Activated naive CD4-positive, alpha-beta T cell treated with Interleukin-2 at 50 U/mL for 16 hours (primary cell): ENCODE results near the gene CAMKMT.
"Not testable (repeated sequence)": the region's sequence is repeated elsewhere in the genome, so short reads cannot be mapped to it uniquely, and the experiment has no call there.

Experiments used
- DNase-seq: peaks from one replicate; pipeline ENCODE4 v3.0.0-alpha.2; 2020

CAMKMT gene

DNA sequence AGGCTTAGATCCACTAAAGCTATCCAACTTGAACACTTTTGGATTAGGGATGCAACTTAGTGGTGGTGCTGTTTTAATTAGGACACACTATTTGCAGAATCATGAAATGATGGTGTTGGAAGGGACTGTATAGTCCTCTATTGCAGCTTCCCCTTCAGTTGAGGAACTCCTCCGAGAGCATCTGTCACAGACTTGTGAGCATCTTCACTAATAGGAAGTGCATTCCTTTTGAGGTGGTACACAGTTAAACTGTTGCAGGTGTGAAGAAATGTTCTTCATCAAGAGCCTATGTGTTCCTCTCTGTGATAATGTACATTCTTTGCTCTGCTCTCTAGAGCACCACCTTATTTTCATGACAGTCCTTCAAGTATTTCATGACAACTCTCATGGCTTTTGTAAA is 197.4 kb downstream of the CAMKMT start:
- DNase-seq = no peak

DNA sequence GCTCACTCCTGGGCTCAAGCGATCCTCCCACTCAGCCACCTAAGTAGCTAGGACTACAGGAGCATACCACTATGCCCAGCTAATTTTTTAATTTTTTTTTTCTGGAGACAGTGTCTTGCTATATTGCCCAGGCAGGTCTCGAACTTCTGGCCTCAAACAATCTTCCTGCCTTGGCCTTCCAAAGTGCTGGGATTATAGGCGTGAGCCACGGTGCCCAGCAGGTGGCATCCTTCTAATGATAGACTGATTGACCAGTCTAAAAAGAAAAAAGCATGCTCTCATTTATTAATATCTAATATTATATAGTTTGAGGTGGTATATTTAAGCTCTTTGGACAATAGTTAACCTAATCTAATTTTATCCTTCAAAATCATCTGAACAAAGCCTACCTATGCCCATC is 198.6 kb downstream of the CAMKMT start:
- peak; percentile 7 for DNase-seq

DNA sequence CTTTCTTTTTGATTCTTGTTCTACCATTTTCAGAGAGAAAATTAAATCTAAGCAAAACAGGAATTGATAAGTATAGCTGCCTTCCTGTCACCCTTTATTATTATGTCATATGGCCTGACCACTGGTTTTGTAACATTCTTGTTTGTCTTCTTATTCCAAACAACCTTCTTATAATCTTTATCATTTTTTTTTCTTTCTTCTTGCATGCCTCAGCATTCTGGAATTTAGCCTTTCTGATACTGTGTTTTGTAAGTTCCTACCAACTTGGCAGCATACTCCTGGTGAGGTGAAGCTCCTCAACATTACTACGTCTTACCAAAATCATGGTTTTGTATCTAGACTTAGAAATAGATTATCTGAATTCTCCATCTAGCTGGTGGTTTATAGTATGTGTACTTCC is 199.2 kb downstream of the CAMKMT start:
- no peak for DNase-seq

DNA sequence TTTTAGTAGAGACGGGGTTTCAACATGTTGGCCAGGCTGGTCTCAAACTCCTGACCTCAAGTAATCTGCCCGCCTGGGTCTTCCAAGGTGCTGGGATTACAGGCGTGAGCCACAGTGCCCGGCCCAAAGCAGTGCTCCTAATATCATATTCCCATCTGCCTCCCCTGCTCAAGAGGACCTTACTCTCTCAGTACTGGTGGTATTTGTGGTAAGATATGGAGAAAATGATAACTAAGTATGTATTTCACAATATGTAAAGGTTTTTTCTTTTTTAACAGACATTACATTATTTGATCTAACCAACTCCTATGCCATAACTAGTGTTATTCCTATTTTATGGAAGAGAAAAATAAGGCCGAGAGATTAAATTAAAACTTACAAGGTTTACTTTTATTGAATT is 201.0 kb downstream of the CAMKMT start:
- DNase-seq = no peak

DNA sequence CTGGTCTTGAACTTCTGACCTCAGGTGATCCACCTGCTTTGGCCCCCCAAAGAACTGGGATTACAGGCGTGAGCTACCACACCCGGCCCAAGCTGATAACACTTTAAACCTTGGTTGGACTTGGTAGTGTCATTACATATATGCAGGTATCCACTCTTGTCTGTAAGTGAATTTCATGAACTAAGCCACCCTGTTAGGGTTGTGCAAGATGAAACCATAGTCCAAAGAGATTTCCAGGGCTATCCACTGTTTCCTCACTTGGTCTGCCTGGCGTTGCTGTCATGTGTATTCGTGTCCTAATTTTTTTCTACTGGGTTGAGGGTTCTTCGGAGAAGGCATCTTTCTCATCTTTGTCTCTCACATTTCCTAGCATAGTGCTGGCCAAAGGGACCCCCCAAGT is 203.0 kb downstream of the CAMKMT start:
- DNase-seq = no peak

DNA sequence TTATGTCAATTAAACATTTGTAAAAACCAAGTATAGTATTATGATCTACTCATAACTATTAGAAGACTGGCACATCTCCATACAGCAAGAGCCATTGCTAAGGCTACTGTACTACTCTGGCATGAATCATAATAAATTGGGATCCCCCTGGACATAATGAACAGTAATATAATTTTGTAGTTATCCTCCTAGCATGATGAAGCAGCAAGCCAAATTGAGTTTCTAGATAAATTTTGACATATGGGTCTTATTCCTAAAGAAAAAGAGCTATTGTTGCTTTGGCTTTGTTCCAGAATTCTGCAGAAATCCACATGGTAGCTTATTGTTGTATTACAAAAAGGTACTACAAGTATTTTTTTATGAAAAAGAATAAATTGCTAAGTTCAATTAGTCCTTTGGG is 204.3 kb downstream of the CAMKMT start:
- DNase-seq = no peak

DNA sequence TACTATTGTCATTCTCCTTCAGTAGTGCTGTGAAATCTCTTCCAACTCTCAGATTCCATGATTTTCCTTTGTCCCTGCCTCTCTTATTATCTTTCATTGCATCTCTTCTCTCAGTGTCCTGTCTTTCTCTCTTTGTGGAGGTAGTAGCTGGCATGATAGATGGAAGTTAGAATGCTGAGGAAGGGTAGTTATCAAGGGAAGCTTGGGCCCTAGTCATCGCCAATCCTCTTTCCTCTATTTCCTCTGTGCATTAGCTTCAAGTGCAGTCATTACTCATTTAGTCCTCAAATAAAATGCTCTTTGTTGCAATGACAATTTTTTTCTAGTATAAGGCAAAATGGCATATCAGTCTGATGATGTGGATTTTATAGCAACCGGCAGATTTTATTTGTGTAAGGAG is 207.7 kb downstream of the CAMKMT start:
- DNase-seq = no peak

DNA sequence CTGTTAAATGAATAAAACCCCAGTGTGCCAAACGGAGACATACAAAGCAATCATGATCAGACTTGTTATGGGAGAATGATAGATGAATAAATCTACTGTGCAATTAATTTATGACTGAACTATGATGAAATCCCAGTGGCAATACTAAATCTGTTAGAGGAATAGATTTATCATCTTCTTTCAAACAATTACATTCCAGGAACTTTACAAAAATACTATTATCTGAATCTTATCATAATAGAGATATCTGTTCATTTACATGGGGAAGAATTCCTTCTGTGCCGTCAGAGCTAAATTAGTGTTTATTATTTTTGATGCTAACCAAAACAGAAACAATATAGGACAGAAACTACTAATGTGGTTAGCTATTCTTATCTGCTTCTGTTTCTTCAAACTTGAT is 208.5 kb downstream of the CAMKMT start:
- DNase-seq = no peak

DNA sequence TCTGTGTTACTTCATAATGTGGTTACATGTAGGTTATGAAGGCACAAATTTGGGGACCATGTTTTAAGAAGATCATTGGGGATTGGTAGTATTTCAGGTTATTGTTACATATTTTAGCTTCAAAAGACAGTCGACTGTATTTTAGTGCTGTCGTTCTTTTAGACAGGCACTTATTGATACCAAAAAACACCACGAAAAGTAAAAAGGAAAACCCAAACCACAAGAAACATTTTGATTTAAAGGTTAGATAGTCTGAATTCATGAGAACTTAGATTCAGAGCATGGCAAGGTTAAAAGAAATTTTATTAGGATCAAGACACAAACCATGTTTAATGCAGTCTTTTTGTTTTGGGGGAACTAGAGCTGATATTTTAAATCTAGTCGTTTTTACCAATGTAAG is 209.0 kb downstream of the CAMKMT start:
- DNase-seq = no peak

DNA sequence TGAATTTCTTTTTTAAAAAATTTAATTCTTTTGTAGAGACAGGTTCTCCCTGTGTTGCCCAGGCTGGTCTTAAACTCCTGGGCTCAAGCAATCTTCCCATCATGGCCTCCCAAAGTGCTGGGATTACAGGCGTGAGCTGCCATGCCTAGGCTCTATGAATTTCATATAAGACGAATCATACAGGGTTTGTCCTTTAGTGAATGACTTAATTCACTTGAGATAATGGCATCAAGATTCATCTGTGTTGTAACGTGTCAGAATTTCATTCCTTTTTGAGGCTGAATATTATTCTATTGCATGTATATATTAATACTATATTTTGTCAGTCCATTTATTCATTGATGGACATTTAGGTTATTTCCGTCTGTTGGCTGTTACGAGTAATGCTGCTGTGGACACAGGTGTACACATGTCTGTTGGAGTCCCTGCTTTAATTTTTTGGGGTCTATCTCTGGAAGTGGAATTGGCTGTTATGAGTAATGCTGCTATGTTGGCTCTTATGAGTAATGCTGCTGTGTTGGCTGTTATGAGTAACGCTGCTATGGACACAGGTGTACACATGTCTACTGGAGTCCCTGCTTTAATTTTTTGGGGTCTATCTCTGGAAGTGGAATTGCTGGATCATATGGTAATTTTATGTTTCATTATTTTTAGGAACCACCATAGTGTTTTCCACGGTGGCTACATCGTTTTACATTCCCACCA is 210.6 kb downstream of the CAMKMT start:
- DNase-seq = no peak

DNA sequence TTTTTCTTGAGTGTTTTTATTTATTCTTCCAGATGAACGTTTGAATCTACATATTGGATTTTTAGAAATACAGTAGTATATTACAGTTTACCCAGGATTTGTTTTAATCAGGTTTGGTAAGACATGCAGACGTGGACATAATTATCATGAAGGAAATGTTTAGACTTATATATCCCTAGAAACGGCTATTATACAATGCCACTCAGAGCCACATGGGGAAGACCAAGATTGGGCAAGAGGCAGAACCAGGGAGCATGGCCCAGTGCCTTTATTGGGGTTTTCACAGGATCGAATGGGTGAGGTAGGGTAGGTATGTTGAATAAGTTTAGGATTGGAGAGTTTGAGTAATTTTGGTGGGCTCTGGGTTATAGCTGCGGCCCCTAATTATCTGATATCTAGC is 212.2 kb downstream of the CAMKMT start:
- no peak for DNase-seq

DNA sequence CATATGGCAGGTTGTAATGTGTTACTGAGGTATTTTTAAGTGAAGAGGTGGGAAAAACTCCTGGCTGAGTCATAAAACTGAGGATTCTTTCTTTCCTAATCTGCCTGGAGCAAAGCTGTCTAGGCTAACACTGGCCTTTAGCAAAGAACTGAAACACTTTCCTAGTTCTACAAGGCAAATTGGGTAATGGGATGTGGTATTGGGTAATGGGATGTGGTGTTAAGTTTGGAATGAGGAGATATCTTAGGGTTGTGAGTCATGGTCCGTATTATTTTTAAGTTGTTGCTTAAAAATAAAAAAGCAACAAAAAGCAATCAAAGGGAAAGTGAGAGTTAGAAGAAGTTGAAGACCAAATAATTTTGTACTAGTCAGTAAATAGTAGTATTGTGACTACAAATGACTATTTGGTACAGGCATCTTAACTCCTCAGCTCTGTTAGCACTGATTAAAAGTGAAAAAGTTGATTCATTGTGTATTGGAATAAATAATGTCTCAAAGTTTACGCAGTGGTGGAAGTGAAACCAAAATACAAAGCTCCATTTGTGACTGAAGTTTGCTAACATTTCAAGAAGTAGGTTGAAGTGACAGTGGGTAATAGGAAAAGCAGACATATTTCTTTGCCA is 216.8 kb downstream of the CAMKMT start:
- DNase-seq = no peak

DNA sequence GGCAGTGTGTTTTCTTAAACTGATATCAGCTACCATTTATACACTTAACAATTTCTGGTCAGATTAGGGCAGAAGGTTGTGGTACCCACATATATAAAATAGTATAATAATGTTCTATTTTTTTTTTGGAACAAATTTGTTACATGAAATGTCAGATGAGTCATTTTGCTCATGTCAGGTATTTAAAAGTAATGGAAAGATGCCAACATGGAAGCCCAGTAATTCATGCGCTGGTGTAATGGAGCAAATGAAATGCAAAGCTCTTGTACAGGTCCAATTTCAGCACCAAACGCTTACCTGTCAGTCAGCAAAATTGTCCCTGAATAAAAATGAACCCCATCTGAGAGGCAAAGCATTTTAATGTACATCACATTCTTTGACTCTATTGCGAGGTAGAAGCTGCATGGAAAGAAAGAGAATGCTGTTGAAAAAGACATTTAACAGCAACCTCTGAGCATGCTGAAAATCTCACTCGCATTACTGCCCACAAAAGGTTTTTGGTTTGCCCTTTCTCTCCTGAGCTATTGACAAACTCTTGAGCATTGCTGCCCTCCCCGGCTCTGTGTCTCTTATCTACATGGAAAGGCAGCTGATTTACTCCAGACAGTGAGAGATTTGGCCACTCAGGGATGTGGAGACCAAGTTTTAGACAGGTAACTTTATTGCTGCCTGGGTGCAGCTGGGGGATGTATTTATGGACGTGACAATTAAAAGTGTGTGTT is 217.5 kb downstream of the CAMKMT start:
- DNase-seq = no peak

DNA sequence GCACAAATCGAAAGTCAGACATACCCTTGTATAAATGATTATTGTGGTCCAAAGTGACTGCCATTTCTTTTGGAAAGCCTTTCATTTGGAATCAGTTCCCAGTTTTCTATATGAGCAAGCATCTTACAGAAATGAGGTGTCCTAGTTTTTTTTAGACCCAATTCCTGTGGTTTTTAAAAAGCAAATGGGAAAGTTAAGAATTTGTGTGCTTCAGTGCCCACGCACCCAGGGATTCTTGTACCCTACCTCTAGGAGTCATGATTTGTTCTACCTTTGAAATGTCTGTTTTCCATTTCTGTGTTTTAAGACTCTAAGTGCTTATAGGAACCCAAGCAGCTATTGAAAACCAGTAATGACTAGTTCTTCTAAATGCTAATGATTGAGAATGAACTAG is 218.1 kb downstream of the CAMKMT start:
- no peak for DNase-seq

DNA sequence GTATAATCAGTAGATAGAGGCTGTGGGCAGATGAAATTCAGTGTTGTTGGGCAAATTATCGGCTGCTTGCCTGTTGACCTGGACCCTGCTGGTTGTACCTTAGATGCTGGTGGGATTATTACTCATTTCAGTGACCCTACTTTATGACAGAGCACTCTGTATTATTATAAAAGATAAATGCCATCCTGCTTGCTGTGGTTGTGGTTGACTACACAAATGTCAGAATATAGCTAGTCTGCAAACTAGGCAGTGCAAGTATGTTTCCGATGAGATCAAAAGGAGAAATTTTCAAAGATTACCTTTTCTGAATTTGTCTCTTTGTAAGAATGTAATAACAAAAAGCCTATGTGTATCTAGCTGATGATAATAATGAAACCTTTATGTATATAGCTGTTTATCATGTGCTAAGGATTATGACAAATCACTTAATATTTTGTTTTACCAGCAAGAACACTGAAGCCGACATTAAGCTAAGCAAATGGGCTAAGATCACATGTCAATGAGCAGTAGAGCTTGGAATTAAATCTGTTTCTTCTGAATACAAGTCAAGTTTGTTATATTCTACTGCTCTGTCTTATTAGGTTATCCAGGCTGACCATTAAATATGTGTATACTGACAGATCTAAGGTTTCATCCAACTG is 219.2 kb downstream of the CAMKMT start:
- DNase-seq = no peak

DNA sequence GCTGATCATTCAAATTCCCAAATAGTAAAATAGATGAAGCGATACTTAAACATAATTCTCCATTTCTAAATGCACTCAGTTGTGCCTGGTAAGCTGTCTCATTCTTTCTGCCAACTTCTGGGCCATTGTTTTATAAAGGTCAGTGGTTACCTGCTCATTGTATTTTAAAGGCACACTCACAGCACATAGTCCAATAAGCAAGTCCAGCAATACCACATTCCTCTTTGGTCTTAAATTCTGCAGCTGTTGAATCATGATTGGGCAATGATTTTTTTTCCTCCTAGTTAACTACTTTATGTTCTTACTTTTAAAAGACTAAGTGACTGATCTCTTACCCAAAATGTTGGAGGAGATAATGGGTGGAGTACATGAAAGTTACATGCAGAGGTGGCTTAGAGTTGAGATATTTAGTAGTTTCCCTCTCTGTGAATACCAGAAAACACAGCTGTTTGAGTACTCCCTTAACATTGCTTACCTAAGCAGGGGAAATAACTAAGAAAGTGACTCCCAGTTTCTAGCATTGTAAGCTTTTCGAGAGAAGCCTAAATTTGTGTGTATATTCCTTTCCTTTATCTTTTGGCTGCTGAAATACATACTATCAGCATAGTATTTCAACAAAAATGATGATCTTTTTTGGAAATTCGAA is 220.7 kb downstream of the CAMKMT start:
- no peak for DNase-seq

DNA sequence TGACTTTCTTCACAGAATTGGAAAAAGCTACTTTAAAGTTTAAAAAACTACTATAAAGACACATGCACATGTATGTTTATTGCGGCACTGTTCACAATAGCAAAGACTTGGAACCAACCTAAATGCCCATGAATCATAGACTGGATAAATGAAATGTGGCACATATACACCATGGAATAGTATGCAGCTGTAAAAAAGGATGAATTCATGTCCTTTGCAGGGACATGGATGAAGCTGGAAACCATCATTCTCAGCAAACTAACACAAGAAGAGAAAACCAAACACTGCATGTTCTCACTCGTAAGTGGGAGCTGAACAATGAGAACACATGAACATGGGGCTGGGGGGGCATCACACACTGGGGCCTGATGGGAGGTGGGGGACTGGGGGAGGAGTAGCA is 233.9 kb downstream of the CAMKMT start:
- not testable (repeated sequence) for DNase-seq

DNA sequence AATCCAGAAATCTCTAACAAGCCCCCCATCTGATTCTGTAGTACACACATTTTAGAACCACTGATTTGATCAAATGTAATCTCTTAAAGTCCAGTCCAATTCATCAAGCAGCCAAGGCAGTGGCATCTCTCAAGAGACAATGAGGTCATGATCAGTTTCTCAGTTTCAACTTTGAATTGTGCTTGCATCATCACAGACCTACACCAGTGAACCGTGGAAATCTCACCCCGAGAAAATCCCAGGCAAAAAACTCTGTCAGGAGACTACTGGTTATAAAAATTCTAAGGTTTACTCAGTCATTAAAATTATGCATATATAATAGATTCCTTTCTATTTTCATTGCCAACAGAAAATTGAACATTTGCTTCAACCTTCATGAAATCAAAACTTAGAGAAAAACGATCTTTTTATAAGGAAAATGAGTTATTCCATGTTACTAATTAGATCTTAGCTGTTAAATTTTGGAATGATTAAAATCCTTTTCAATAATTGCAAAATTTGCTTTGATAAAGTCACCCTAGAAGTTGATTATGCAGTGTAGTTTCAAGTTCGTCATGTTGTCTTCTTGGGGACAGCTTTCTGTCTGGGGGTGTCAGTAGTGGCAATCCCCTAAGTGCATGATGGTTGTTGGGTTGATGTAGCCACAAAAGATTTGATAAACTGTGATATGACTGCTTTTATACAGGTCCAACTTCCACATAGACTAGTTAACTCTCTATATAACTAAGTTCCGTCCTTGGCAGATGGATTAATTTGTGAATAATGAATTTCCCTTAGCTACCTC is 235.0 kb downstream of the CAMKMT start:
- no peak for DNase-seq

DNA sequence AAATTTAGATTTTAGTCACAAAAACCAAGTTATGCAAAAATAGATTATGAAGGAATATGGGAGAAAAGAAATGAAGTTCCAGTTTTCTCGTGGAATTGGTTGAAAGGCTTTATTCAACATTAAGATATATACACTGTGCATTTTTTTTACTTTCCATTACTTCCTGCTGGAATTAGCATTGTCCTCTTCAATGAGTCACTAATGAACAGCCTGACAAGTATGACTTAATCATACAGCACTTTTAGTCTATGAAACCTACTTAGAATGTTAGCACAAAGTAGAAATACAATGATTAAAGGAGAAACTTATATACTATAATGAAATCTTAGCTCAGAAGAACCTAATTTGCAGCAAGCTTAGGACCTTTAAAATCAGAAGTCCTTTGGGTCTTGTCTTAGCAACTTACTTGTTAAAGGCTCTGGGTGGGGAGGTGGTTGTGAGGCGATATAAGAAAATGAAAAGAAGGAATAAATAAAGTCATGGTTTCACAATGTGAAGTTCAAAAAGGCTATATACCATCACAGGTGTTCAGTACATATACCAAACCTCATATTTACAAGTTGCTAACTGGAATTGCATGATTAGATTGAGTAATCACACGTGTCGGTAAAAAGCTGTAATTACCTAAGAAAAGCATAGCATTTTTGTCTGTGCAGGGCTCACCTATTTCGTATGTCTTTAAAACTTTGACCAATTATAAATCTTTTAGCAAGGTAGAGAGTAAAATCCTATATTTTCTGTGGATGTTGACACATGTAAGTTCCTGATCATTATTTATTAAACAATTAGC is 236.8 kb downstream of the CAMKMT start:
- DNase-seq = no peak

DNA sequence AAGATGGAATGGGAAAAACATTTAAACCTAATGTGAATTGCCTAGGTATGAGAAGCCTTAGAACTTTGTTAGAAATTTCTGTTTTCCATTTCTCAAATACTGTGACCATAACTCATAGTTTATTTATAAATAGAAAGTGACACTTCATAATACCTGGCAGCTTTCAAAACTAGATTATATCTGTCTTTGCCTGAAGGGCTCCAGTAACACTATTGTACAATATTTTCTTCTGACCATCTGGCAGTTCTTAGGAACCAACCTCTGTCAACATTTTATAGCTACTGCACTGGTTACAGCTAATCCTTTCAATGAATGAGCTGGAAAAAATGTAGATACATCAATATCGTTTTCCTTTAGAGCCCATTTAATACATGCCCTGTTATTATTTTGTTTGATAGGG is 237.4 kb downstream of the CAMKMT start:
- no peak for DNase-seq

DNA sequence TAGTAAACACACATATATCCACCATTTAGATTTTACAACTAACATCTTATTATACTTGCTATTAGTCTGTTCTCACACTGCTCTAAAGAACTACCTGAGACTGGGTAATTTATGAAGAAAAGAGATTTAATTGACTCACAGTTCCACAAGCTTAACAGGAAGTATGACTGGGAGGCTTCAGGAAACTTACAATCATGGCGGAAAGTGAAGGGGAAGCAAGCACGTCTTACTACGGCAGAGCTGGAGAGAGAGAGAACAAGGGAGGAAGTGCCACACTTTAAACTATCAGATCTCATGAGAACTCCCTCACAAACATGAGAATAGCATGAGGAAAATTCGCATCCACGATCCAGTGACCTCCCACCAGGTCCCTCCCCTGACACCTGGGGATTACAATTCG is 240.7 kb downstream of the CAMKMT start:
- no peak for DNase-seq

DNA sequence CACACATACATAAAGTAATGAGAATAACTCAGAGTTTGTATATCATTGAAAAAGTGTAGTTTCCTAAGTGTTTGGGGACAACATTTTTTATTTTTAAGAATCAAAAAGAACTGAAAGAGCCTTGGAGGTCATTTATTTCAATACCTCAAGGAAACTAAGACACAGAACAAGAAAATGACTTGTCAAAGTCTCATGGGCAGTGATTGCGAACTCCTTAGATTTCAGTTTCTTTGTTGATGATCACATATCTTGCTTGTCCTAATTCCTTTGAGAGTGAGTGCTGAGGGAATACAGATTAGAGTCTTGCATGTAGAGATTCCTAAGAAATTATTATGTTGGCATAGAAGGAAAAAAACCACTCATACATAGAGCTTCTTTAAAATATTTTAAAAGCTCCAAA is 243.8 kb downstream of the CAMKMT start:
- DNase-seq = no peak
